Measurements from ENCODE around the gene NDUFB10.
"Not testable (repeated sequence)": the region's sequence is repeated elsewhere in the genome, so short reads cannot be mapped to it uniquely, and the experiment has no call there.

The NDUFB10 gene

DNA sequence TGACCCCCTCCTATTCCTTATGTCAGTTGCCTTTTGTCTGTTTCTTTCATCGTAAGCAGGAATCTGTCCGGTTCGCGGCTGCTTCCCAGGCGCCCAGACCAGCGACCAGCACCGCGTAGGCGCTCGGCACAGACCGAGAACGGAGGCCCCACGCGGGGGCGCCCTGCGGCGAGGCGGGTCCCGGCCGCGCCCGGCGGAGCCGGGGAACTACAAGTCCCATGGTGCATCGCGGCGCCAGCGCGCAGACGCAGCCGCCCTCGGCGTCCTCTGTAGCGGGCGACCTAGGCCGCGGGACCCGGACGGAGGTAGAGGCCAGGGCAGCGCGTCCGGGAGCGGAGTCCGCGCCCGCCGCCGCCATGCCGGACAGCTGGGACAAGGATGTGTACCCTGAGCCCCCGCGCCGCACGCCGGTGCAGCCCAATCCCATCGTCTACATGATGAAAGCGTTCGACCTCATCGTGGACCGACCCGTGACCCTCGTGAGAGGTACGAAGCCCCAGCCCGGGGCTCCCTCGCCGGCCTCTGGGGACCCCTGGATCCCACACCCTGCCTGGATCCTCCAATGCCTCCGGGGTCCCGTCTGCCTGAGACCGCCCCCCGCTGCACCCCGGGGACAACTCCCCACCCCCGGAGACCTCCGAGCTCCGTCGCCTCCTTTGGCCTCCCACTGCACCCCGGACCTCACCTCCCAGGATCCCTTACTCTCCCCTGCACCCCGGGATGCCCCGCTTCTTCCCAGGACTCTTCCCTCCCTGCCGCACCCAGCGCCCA is at the start of gene NDUFB10:
NDUFB10 (plus strand) TSS at position 270 of the 771 bp plus-strand sequence; CDS start at position 357, 87 bp downstream.
- peak; percentile 90 for DNase-seq (ENCODE audit: low spot score)

DNA sequence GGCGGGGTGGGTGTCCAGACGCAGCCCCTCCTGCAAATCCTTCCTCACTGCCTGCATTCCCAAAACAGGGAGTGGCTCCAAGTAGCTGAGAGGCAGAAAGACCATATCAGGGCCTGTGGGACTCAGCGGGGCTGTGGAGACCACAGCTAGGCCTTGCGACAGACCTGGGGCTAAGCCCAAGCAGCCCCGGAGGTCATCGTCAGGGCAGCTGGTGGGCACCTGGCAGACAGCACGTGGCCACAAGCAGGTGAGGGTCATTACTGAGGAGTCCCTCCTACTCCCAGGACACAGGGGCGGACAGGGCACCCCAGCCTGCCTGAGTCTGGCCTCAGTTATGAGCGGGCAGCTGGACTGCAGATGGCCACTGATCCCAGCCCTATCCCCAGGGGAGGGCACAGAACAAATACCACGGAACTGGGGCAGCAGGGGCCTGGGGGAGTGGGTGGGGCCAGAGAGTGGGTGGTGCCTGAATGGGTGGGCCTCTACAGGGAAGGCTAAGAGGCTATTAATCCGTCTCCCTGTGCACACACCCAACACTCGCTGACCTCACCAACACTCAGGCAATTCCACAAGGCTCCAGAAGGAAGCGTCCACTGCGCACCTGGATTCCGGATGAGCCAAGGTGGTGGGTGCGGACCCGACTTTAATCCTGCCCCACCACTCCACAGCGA is 49.6 kb upstream of the NDUFB10 start:
- DNase-seq (ENCODE audit: low spot score) = no peak

DNA sequence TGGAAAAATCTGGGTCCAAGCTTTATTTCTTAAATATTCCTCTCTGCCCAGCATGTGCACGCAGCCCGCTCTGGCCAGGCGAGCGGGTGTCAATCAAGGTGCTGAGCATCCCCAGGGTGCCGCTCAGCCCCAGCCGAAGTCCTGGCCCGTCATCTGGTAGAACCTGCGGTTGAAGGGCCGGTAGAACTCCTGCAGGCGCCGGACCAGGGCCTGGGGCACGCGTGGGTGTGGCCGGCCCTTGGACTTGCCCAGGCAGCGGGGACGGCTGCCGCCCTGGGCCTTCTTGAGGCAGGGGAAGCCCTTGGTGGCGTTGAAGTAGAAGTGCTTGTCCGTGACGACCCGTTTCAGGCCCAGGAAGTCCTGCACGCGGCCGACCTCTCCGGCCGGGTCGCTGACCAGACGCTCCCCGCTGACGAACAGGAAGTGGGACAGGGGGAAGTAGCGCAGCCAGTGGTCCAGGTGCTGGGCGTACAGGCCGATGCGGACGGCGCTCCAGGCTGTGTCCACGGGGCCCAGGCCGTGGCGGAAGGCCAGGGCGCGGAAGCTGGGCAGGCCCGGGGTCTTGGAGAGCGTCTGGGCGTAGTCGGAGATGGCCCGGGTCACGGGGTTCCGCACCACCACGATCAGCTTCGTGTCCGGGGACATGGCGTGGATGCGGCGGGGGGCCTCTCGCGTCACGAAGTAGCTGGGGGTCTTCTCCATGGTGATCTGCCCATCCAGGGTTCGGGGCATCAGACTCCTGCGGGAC is 47.7 kb upstream of the NDUFB10 start:
- no peak for DNase-seq (ENCODE audit: low spot score)

DNA sequence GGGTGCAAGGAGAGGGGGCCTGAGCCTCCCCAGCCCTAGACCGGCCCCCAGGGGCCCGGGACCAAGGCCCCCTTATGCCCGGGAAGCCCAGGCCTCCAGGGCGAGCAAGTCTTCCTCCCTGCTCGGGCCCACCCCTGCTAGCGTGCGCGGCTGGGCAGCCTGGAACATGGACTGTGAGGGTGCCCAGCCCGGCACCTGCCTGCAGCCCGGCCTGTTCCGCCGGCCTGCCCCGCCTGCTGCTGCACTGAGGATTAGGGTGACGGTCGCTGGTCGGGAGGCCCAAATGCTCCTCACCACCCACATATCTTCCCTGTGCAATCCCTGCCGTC is 47.2 kb upstream of the NDUFB10 start:
- no peak for DNase-seq (ENCODE audit: low spot score)

DNA sequence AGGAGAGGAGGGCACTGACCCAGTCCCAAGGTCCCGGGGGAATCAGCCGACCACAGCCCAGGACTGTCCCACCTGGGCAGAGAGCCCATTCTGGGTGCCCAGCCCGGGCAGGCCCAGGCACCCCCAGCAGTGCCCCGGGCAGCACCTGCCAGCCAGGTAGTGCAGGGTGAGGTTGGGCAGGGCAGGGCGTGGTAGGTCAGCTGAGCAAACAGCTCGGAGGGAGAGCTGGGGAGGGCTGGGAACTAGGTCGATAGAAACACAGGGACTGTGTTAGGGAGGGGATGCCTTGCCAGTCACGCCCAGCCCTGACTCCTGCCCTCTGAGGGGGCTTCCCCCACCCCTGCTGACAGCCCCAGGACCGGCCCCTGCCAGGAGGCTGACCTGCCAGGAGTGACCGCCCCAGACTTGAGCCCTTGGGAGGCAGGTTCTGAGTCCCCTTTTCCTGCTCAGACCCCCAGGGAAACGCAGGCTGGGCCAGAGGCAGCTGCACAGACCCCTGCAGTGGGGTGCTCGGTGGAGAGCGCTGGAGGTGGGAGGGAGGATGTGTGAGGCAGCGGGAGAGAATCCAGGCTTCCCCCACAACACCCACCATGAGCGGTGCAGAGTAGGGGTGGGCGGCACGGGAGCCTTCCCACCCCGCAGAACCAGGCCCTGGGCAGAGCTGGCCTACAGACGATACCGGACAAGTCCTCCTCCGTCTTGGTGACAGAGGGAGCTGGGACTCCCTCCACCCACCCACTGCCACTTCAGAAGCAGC is 45.8 kb upstream of the NDUFB10 start:
- no peak for DNase-seq (ENCODE audit: low spot score)

DNA sequence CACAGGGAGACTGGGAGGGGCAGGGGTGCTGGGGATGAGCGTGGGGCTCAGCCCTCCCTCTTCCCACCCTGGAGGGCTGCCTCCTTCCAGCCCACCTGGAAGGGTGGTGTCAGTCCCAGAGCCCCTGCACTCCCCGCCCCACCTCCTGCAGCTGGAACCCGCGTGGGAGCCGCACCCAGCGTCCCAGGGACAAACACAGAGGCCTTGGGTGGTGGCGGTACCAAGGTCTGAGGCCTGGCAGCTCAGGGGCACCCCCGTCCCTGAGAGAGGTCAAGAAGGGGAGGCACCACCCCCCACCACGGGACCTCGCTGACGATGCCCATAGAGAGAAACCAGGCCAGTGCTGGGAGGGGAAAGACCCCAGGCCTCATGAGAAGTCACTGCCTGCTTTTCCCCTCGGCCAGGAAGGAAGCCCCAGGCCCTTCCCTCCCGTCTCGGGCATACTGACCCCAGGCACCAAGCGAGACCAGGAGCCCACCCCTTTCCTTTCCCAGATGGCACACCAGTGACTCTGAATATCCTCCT is 45.2 kb upstream of the NDUFB10 start:
- DNase-seq (ENCODE audit: low spot score) = no peak

DNA sequence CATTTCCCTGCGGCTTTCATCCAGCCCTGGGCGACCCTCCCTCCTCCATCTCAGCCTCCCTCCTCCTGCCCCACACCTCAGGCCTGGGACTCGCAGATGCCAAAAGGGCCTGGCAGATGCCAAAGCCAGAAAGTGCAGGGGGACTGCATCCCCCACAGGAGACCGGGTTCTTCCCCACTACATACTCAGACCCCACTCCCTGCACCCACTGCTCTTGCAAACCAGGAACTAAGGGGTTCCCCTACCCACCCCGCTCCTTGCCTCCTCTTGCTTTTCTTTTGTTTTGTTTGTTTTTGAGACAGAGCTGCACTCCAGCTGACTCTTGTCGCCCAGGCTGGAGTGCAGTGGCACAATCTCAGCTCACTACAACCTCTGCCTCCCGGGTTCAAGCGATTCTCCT is 44.4 kb upstream of the NDUFB10 start:
- no peak for DNase-seq (ENCODE audit: low spot score)

DNA sequence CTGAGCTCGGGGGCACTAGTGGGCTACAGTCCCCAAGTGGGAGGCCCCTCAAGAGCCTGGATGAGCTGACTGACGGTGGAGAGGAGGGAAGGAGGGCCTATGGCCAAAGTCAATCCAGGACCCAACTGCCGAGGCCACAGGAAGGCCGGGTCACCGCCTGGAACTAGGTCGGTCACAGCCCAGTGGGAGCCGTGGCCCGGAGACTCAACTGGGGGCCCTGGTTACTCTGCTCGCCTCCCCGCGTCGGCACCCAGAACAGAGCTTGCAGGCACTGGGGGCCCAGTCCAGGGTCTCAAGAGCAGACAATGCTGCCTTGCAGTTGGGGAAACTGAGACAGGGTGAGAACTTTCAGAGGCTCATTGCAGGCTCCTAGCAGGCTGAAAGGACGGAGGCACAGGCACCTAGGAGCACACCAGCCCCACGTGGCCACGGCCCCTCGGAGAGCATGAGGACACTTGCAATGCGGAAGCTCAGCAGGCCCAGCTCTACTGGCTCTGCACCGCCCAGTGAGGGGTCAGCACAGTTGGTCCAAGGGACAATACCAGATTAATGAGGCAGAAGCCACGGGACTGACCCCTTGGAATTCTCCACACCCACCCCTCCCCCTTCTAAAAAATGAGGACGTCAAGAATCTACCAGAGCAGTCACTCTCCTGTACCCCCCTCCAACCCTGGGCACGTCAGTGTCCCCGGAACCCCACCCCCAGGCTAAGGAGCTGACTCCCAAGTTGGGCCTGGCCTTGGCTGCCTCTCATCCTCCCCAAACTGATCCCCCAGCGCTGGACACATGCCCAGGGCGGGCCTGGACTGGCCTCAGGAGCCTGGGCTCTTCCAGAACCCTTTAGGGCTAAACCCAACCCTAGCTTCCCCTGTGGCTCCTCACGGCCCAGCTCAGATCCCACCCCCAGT is 43.4 kb upstream of the NDUFB10 start:
- no peak for DNase-seq (ENCODE audit: low spot score)

DNA sequence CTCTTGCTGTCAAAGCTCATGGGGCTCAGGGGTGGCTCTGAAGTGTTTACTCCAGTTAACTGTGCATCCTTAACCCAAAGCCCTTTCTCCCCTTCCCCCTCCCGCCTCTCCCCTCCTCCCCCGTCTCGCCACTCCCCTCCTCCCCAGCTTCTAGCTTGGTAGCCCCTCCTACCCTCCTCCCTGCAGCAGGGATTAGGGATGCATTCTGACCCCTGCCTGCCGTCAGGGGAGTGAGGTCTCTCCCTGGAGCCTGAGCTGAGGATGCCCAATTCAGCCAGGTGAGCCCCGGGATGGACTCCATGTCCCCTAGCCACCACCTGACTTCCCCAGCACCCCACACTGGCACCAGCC is 42.7 kb upstream of the NDUFB10 start:
- DNase-seq (ENCODE audit: low spot score) = no peak

DNA sequence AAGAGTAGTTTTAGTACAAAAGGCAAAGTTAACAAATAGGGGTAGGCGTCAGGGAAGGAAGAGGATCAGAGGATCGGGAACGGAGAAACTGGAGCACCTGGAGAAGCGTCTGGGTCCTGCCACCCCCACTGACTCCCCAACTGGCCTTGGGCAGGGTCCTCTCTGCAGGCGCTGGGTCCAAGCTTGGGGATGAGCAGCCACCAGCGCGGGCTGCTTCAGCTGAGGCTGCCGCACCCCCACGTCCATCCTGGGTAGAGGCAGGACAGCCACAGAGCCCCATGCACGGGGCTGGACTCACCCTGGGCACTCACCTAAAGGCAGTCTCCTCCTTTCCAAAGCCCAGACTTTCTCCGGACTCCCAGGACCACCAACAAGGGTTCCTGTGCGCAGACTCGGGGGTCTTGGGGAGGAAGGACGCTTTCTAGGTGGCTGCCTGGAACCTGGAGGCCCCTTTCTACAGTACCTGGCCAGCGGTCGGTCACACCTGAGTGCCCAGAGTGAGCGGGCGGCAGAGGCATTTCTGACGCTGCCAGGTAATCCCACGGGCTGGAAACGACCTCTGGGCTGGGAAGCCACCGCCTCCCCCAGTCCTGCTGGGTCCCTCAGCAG is 42.2 kb upstream of the NDUFB10 start:
- DNase-seq (ENCODE audit: low spot score) = no peak

DNA sequence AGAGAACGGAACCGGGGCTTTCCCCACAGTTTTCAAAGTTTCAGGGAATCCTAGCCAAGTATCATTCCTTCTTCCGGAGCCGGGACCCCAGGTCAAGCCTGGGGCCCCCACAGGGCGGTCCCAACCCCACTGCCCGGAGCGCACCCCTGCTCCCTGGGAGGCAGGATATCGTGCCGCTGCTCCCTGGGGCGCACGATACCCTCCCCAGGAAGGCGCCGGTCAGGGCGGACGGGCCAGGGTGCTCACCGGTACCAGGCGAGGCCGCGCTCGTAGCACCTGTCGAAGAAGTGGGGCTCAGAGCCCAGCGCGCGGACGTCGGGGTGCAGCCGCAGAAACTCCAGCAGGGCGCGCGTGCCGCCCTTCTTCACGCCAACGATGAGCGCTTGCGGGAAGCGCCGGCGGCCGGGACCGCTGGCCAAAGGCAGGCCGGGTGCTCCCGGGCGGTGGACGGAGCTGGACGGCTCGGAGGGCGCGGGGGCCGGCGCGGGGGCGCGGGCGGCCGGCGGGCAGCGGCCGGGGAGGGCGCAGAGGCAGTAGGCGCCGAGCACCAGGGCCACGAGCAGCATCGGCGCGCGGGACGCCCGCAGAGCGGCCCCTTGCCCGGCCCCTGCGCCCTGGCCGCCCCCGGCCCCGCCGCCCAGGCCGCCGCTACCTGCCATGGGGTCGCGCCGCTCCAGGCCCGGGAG is 41.5 kb upstream of the NDUFB10 start:
- DNase-seq (ENCODE audit: low spot score) = no peak

DNA sequence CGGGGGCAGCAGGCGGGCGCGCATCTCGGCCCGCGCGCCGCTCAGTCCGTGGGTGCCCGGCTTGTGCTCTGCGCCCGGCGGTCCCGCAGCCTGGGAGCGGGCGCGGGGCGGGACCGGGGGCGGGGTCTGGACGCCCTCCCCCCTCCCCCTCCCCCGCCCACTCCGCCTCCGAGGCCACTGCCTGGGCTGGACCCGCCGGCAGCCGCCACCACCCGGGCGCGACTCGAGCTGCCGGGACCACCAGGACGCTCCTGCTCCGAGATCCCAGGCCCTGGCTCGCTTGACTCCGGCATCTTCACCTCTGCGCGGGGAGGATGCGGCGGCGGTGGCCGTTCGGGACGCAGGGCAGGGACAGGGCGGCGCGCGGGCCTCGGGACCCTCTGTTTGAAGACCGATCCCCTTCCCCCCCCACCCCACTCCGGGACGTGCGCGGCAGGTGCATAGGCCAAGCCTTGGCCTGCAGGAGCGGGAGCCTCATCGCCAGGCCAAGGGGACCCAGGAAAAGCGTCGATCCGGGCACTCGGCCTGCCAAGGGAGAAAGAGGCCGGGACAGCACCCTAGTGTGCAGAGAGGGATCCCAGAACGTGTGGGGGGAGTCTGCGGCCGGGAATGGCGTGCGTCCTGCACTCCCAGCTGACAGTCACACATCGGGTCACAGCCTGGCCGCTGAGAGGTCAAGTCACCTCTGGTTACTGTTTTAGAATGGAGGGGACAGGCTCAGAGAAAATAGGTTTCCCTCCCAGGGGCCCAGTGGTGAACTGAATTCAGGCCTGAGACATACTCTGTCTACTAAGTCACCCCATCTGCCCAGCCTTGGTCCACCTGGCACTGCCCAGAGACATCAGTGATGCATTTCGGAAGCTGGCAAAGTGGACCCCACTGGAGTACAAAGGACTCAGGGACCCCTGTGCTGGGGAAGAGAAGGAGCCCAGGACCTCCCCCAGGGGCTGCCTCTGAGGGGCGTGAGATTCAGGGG is 40.7 kb upstream of the NDUFB10 start, which contains the start of gene HS3ST6:
HS3ST6 (minus strand) TSS at position 65 of the 976 bp plus-strand sequence. CDS start 92 bp downstream, outside the sequence.
- DNase-seq (ENCODE audit: low spot score) = no peak

DNA sequence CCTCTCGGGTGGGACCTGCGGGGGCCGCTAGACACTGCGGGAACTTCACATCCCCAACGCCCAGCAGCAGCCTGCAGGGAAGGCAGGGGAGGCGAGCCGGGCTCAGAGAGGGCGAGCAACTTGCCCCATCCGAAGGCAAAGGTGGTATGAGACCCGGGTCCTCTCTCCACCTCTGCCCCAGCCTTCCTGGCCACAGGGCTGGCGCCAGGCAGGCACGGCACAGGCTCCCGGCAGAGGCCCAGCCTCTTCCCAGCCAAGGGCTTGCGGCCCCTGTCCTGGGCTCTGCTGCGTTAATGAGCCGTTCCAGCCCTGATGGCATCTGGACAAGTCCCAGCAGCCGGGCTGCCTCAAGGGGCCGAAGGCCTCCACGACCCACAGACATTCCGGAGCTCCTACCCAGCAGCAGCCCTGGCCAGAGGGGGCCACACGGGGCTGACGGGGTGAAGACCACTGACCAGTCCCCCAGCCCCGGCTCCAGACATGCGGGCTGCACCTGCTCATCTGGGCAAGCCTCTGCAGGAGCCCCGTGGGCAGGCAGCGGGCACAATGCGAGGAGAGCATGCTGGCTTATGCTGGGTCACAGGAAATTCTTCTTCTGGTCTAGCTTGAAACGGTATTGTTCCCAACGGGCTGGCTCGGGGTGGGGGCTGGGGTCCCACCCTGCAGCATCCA is 39.9 kb upstream of the NDUFB10 start:
- no peak for DNase-seq (ENCODE audit: low spot score)

DNA sequence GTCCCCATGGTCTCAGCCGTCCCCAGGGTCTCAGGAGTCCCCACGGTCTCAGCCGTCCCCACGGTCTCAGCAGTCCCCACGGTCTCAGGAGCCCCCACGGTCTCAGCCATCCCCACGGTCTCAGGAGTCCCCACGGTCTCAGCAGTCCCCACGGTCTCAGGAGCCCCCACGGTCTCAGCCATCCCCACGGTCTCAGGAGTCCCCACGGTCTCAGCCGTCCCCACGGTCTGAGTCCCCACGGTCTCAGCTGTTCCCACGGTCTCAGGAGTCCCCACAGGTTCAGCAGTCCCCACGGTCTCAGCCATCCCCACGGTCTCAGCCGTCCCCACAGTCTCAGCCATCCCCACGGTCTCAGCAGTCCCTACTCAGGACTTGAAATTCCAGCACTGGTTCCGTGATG is 39.2 kb upstream of the NDUFB10 start:
- DNase-seq (ENCODE audit: low spot score) = not testable (repeated sequence)

DNA sequence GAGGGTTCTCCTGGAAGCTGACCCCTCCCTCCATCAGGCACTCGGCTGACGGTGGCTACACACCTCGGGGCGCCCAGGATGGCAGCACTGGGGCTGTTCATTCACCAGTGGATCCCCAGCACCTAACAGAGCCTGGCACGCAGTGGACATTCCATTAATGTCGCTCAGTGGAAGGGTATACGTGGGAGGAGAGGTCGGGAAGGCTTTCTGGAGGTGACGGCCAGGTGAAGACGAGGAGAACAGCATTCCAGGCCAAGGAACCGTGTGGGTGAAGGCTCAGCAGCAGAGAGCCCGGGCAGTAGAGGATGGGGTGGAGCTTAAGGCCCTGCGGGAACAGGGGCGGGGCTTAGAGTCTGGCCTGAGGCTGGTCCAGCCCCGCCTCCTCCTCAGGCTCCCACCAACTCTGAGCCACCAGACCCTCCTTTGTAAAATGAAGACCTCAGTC is 38.6 kb upstream of the NDUFB10 start:
- peak; percentile 76 for DNase-seq (ENCODE audit: low spot score)

DNA sequence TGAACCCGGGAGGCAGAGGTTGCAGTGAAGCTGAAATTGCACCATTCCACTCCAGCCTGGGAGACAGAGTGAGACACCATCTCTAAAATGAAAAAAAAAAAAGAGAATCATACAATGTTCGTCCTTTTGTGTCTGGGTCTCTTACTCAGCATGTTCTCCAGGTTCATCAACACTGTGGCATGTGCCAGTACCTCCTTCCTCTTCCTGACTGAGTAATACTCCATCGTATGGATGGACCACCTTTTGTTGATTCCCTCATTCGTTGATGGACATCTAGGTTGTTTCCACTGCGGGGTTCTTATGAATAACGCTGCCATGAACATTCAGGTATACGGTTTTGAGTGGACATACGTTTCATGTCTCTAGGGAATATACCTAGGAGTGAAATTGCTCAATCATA is 37.0 kb upstream of the NDUFB10 start:
- DNase-seq (ENCODE audit: low spot score) = no peak

DNA sequence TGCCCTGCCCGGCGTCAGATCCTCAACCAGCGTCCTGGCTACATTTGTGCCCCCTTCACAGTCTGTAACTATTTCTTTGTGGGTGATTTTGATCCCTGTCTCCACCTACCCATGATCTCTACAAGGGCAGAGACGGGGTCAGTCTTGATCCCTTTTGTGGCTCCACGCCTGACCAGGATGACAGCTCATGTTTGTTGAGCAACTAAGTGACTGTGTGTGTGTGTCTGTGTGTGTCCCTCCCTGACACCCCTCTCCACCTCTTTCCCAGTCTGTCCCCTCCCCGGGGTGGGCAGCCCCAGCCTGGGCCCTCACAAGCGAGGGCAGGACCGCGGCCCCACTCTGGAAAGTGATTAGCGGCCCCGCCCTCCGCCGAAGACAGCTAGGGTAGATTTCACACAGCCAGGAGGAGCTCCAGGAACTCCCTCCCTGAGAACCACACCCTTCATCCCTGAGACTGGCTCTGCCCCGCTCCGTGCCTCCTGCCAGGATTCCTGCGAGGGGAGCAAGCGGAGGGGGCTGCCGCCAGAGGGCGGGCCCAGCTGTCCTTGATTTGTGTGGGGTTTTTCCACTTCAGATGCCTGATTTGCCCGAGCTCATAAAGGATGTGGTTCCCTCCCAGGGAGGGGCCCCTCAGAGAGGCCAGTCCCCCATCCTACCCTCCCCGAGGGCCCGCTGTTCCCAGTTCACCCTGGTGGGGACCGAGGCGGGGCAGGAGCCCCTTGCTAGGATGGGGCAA is 35.9 kb upstream of the NDUFB10 start:
- no peak for DNase-seq (ENCODE audit: low spot score)
